TTC549 (cell line): ENCODE results near the gene SRGAP1.

Experiments
- FAIRE-seq: peaks from 2 replicates; lab custom pipeline; 2012; peaks lifted over from hg19 to GRCh38; lab: Jason Lieb, UNC

The SRGAP1 gene

DNA sequence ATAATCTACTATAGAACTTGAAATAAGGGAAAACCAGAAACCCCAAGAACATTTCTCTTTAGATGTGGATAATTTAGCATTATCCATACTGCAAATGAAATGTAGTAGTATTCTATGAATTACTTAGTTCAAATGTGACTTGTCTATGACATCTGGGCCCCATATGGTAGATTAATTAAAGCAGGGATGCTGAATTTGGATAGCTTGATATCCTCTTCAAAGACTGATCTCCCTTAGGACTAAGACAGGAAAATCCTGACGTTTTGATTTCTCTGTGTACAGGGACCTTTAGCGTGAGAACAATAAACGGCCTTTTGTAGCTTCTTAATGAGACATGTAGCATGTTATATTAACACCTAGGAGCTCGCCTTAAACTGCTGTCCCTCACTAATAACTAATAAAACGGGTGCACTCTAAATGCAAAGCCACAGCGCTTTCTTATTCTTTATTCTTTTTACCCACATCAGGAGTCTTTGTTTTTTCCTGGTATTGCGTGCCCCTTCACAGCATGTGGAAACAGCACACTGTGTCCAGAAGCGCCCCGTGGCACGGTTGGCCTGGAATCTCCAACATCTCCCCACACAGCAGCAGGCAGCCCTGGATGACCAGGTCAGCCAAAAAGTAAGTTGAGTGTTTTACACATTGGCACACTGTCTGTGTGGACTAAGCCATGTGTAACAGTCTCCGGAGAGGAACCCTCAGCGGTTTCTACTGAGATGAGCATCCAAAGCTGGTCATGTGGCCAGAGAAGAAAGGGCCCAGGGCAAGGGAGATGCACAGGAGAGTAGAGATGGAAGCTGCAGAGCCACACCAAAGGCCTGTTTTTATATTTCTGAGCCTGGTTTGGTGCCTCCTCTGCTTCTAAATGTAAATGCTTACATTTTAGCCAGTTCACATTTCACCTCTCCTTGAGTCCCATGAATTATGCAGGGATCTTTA lies 93.1 kb downstream of the SRGAP1 start:
- no peak for FAIRE-seq

DNA sequence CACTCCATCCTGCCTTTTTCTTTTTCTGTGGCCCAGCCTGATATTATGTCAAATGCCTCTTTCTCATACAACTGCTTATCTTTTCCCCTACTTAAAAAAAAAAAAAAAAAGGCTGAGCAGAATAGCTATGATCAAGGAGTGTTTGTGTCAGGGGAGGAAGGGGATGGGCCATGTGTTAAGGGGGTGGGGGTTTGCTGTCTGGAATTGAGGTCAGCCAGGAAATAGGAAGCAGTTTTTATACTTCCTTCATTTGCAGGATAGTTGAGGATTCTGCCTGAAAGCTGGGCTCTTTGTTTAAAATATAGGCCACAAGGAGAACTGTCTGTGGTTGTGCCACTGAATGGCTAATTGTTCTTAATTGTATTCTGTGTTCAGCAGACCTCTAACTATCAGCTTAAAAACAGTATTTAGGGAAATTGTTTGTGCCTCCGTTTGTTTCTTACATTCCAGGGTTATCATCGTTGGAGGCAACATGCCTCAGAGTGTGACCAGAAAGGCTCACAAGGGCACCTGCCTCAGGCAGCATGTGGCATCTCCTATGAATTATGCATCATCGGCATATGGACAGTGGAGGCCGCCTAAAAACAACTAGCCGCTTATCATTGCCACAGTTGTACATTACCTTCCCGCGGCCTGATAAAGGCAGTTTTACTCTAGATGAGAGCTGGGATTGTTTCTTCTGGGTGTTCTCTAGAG lies 96.0 kb downstream of the SRGAP1 start:
- FAIRE-seq = no peak

DNA sequence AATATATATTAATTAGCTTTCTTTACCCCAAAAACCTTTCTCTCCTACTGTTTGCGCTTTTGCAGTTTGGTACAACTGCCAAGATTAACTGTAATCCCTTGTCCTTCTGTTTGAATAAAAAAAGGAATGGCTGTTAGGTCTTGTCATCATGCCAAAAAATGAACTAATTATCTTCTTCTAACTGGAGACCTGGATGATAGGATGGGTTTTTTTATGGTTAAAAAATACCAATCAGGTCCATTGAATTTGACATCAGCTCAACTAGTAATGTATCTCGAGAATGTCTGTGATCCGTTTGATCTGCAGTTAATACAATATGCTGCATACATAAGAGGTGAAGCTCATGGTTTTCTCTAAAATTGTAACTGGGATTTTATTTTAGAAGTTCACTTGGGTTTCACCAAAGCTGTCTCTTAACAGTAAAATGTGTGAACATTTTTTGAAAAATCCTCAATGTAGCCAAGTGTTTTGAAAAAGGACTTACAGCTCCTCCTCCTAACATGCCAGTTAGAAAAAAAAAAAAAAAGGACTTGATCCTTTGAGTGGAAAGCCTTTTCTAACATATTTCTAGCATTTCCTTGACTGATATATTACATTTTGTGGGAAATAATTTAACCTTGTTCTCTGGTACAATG lies 96.8 kb downstream of the SRGAP1 start:
- FAIRE-seq = no peak

DNA sequence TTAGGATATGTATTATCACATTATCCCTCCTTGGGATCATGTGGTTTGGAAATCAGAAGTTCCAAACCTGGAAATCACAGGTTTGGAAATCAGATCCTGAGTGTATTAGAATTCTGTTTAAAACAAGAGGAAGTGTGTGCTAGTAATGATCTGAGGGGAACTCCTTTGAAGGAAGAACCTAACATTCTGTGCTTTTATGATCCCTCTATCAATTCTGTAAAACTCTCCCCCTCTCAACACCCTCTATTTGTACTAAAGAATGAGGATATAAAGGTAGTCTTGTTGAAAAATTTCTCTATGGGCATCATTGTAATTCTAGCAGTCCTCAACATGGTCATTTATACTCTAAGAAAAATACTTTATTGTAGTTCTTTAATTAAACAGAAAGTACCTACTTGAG lies 97.4 kb downstream of the SRGAP1 start:
- no peak for FAIRE-seq

DNA sequence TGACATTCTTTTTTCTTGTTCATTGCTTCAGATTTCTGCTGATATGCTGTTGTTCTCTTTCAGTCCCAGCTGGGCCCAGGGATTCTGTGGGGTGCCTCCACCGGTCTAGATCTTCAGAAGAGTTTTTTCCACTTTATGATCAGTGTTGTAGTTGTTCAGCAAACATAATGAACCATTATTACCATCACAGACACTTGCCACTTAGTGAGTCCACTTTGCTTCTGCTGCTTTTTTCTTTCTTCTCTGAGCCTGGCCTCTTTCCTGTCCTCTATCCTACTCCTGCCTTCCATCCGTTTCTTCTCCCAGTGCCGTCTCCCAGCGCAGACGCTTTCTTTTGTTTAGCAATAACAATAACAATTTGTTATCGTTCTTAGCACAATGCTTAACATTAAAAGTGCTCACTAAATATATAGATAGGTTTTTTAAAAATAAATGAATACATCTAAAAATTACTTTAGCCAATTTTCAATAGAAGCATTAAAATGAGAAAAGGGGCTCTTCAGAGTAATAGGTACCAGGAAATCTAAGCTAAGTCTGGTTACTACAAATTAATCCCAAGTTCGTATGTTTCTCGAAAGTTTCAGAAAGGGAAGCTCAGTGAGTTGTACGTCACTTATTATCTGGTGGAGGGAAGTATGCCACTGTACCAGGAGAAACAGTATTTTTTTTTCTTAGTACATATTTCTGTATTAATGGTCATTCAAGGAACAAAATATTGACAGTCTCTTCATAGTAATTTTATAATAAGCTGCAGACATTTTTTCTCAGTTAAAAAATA lies 98.2 kb downstream of the SRGAP1 start:
- no peak for FAIRE-seq

DNA sequence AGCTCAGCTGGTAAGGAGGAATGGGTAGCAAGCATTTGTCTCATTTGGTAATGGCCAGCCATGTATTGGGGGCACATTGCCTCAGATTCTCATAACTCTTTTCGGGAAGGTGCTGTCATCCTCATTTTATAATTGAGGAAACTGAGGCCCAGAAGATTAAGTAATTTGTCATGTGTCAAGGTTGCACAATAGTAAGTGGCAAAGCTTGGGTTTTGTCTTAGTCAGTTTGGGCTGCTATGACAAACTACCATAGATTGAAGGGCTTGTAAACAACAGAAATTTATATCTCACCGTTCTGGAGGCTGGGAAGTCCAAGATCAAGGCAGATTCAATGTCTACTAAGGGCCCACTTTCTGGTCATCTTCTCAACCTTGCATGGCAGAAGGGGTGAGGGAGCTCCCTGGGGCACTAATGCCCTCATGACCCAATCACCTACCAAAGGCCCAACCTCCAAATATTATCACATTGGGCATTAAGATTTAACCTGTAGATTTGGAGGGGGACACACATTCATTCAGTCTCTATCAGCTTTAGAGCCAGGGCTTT lies 99.6 kb downstream of the SRGAP1 start:
- FAIRE-seq = no peak

DNA sequence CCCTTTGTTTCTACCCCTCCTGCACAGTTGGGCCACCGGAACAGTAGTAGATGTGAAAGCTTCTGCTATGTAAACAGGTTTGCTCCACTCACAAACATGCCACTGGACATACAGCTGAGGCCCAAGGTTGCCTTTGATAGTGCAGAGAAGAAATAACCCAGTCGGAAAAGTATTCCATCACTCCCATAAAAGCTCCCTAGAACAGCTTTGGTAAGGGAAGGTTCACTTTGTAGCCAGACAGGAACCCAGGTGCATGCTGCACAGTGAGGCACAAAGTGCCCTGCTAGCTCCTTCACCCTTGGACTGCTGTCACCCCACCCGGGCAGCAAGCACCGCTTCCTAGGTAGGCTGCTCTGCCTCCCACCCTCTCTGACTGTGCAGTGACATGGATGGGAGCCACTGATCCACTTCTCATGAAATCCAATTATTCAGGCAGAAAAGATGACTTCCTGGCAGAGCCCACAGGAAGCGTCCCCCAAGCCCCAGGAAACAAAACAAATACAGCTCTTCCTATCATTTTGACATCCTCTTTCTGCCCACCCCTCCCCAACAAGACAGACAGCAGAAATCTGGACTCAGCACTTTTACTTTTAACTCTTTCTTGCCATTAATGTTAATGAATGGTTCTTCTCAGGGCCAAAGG lies 100.2 kb downstream of the SRGAP1 start:
- no peak for FAIRE-seq

DNA sequence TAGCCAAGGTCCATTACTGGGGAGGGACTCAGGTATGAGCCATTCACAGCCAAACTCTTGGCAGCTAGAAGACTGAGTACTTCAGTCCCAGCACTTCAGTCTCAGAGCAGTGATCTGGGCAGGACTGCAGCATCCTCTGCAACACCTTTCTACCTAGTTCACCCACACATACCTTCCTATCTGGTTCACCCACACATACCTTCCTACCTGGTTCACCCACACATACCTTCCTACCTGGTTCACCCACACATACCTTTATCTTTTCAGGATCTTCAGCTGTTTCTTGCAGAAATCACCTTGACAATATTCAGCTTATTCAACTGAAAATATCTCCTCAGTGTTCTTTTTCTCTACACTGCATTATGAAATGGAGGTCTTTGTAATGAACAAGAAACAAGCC lies 101.3 kb downstream of the SRGAP1 start:
- FAIRE-seq = no peak

DNA sequence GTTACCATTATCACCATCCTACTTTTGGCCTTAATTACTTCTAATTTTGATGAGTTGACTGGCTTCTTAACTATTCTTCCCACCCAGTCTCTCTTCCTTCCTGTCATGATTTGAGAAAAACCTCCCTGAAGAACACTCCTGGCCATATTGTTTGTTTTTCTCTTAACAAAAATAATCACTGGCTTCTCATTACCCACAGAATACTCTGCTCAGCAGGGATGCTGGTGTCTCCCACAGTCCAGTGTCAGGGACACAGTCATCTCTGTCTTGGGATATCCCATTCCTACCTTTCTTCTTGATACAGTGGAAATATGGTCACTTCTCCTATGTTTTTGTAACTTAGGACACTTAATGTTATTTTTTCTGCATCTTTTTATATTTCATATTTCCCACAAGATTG lies 103.7 kb downstream of the SRGAP1 start:
- no peak for FAIRE-seq

DNA sequence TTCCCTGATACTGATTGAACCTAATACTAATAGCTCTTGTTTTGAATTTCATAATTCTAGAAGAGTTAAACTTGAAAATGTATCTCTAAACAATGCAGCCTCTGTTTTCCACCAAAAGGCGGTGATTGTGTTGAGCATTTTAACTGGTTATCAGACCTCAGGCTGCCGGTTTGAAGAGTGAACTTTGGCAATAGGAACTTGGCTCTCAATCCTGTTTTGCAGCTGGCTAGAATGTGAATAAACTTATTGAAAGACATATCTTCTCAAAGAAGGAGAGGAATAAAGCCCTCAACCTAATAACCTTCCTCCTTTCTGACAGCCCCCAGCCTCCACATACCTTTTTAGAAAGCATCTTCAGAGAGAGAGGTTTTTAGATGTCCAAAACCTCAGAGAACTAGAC lies 105.4 kb downstream of the SRGAP1 start:
- no peak for FAIRE-seq

DNA sequence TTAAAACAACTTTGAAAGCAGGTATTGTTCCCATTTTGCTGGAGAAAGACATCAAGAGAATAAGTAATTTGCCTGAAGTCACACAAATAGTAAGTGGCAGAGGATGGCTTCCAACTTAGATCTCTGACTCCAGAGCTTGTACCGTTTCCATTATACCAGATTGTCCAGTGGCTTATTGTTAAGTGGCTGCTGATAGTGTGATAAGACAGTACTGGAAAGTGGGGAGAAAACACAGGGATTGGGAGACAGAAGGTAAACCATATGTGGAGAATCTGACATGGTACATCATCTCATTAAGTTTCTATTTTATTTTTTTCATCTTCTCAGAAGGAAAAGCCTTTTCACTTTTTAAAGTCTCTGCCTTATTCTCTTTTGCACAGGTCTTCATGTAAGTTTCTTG lies 108.5 kb downstream of the SRGAP1 start:
- no peak for FAIRE-seq

DNA sequence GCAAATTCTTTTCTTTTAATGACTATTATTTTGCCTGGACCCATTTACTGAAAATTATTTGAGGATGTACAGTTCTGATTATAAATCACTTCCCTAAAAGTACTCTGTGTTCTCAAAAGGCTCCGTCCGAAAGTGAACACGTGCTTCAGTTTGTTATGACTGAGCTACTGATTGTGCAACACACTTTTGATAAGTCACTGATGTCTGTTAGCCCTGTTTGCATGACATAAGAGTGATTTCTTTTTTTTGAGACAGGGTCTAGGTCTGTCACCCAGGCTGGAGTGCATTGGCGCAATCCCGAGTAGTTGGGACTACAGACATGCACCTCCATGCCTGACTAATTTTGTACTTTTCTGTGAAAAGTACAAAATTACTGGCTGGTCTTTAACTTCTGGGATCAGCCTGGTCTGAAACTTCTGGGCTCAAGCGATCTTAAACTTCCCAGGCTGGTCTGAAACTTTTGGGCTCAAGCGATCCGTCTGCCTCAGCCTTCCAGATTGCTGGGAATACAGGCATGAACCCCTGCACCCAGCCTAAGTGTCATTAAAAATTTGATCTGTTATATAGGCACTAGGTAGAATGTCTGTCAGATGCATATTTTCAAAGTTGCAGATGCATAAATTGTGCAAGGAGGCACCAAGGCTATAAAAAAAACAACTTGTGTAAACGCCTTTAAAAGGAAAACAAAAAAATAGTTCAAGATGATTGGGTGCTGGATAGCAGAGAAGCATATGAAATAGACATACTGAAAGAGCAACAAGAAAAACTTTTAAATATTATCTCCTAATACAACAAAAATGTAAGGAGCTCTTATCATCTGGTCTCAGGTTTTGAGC lies 111.5 kb downstream of the SRGAP1 start:
- no peak for FAIRE-seq

DNA sequence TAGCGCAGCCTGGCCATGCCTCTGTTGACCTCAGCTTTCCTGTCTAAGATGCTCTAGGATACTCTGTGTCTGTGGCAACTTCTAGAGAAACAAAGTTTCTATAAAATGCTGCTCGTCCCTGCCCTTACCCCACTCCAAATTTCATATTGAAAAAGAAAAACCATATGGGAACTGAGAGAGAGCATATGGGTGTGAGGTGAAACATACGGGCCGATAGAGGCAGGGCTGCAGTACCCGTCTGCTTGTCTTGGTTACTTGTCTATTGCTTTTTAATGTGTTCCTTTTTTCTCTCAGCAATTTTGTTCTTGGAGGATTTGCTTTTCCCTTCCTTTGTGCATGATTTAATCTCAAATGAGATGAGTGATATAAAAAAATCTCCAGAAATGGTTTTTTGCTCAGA lies 113.0 kb downstream of the SRGAP1 start:
- no peak for FAIRE-seq

DNA sequence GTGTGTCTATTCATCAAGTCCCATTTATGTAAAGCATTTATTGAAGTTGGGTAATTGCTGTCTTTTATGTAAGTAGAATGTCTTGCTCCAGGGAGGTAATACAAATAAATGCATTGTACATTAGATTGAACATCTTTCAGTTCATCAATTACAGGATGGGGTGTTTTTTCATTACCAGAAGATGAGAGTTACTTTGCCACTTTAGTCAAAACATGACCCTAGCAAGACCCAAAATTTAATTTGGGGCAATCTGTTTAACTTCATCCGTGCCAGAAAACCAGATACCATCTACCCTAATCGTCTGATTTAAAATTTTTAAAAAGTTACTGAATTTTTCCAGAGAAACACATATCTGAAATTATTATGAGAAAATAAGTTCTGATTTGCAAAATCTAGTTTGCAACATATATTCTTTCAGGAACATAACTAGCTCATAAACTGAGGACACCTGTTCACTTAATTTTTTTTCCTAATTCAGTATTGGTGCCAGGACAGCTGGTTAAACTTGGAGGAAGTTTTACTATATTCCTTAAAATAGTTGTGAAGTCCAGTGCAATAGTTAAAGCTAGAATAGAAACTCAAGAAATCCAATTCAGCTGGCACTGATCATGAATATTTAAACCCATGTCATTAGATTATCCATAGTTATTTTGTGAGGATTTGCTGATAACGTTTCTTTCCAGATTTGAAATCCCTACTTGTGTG lies 114.5 kb downstream of the SRGAP1 start:
- FAIRE-seq = no peak

DNA sequence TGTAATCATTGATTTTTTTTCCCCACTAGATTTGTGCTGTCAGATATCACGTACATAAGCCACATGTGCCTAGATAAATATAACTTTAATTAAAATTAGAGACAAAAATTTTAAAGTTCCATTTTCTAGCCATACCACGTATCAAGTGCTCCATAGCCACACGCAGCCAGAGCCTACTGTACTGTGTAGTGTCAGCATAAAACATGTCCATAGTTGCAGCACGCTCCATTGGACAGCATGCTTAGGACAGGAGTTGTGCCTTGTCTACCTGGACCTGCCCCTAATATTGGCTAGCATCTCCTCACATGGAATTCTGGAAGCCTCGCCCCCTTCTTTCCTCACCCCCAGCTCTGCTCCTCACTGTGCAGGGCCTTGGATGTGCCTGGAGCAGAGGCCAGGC lies 116.5 kb downstream of the SRGAP1 start:
- FAIRE-seq = no peak

DNA sequence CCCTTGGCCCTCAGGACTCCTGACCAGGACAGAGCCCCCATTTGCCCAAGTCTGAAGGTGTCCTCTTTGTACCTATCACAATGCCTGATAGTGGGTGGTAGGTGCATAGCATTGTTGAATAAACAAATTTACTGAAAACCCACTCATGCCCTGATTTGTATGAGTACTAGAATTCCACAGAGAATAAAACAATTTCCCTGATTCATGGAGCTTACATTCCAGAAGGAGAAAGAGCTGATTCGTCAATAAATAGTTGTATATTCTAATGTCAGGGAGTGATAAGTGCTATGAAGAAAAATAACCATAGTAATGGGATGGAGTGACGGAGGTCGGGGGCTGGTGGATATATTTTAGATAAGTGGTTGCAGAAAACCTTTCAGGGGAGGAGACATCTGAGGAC lies 117.0 kb downstream of the SRGAP1 start:
- no peak for FAIRE-seq

DNA sequence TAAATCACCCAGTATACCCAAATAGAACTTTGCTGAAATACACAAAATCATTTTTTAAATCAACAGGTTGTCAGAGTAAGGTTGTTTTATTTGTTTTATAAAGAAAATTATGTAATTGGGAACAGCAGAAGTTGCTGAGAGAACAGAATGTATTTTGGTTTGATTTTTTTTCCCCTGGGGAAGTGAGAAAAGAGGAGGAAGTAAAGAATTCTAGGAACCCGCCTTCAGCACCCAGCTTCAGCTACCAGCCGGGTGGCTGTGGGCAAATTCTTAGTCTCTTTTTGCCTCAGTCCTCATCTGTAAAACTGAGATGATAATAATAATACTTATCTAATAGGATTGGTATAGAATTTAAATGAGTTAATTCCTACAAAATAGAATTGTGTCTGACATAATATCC lies 119.4 kb downstream of the SRGAP1 start:
- no peak for FAIRE-seq

DNA sequence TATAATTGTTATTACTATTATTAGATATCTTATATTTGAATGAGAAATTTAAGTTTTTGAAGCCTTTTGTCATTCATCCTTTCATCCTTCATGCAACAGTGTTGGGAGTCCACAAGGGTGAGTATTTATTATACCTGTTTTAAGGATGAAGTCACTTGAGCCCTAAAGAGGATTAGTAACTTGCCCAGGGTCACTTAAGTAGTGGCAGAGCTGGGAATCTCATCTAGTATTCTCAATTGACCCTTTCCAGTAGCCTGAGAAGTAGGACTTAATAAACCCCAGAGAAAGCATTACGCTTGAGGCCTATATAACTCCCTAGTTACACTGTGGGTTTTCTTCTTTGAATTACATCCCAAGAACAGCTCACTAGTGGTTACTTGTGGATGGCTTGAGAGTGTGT lies 119.8 kb downstream of the SRGAP1 start:
- no peak for FAIRE-seq

DNA sequence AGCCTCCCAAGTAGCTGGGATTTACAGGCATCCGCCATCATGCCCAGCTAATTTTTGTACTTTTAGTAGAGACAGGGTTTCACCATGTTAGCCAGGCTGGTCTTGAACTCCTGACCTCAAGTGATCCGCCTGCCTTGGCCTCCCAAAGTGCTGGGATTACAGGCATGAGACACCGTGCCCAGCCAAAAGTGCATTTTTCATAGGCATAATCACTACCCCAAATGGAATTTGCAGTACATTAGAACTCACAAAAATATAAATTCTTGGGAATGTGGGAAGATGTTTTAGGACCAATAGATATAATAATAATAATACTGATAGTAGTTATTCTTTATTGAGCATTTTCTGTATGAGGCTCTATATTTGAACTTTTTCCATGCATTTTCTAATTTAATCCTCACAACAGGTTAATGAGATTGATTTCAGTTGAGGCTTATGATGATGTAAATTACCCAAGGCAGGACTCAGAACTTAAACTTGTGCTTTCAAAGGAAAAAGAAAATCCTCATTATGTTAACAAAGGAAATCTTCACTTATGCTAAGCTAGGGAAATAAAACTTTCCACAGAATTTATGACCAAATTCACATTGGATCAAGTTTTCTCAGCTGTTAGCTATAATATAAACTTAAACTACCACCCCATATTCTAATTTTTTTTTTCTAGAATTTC lies 121.6 kb downstream of the SRGAP1 start:
- FAIRE-seq = no peak

DNA sequence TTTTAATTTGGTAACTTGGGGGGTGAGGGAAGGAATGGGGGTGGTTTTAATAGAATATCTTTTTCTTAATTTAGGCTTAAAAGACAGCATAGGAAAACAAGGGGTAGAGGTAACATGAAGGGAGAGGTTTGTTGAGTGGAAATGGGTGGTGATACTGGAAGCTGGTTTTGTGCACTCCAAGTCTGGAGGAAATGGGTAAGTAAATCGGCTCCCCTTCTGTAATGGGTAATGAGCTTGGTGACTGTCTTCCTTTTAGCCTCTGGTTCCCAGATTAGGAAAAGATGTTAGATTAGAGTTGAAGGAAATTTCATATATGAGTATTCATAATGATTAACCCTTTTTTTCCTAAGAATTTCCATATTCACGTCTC lies 122.1 kb downstream of the SRGAP1 start:
- FAIRE-seq = no peak
